Spleen (tissue), 3 donors: Measurements from ENCODE around the gene GAB2.

Experiments used
- POLR2A ChIP-seq, 3 donors: fragments of 450-650 bp; IDR thresholded peaks; one replicate each; pipeline ENCODE4 v1.5.1; 2017; ENCODE audit warnings: antibody characterized with exemption in 3 of 3, mild to moderate bottlenecking in 1 of 3
- POLR2AphosphoS5 ChIP-seq, 3 donors: sonication (generic); formaldehyde crosslinking; IDR thresholded peaks; one replicate each; pipeline ENCODE4 v1.5.1; 2017; ENCODE audit warnings: antibody characterized with exemption in 3 of 3

GRCh38 chr11:78268591-78269410 is 148.8 kb downstream of the GAB2 start:
- TF ChIP-seq POLR2A (IDR thresholded peaks at IDR 0.05) (no peak), POLR2AphosphoS5 (IDR thresholded peaks at IDR 0.05) (no peak)
